NCI-H2029 (cell line): ENCODE data around the gene MLNR.
A peak's percentile ranks its signal among the peaks of the same experiment; 100 is the strongest.

Source experiments
- DNase-seq: peaks from one replicate; lab custom pipeline; 2025; lab: John Stamatoyannopoulos, UW

Gene MLNR

GRCh38 chr13:49220036-49220855, at the start of gene MLNR:
MLNR (plus strand) TSS chr13:49220338; CDS start chr13:49220338, 0 bp downstream.
- no peak for DNase-seq

GRCh38 chr13:49171359-49171758, 48.8 kb upstream of the MLNR start:
- DNase-seq: no peak

GRCh38 chr13:49183672-49184325, 36.3 kb upstream of the MLNR start:
- no peak for DNase-seq

DNA sequence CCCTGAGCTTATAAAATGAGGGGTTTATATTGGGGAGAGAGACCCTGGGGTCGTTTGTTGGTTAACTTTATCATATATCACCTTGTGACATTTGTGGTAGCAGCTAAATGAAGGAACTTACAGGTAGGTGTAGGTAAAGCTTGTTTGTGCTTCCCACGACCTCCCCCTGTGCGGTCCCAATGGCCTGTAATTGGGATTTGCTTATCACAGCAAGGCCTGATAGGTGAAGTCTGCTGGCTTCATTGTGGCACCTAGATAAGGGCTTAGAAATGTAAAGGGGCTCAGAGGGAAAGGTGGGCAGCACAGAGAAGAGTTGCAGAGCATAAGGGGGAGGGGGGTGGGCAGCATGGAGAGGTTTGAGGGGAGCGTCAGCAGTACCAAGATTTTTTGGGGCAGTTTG, 35.5 kb upstream of the MLNR start:
- DNase-seq: no peak

- DNase-seq: no peak
These were observed 34.9 kb upstream of the MLNR start for GRCh38 chr13:49185264-49185663.

- DNase-seq: no peak
These were observed 29.2 kb upstream of the MLNR start for GRCh38 chr13:49190901-49191300.

DNA sequence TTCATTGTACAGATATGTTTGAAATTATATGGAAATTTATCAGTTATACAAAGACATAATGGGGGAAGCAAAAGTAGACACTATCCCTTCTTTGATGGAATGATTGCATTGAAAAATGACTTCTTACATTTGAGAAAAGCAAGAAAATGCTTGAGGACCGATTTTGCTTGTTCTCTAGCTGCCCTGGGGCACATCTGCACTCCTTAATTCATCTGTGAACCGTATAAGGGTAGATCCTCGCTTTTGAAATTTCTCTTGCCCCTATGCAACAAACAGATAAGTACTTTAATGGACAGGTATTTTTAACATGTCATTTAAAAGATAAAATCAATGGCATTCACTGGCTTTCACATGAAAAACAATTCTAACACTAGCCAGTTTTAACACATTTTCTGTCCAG, 13.5 kb upstream of the MLNR start:
- DNase-seq: no peak

- no peak for DNase-seq
These were observed 11.5 kb upstream of the MLNR start for GRCh38 chr13:49208619-49209018.

- DNase-seq: no peak
These were observed 10.0 kb upstream of the MLNR start for GRCh38 chr13:49210114-49210513.

GRCh38 chr13:49210669-49211068, 9.5 kb upstream of the MLNR start:
- DNase-seq: no peak

DNA sequence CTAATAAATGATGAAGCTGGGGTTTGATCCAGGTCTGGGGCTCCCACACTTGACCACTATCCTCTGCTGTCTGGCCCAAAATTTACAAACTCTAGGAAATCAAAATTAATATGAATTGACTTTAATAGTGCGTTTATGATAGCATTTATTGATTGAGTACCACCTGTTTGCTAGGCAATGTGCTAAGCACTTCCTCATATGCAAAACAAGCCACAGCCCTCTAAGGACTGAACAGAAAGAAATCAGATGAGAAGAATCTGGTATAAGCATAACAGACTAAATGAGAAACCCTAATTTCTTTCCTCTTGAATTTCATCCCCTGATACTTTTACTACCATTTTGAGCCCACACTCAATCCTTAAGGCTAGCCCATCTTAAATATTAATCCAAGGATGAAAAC, 6.6 kb upstream of the MLNR start:
- no peak for DNase-seq

DNA sequence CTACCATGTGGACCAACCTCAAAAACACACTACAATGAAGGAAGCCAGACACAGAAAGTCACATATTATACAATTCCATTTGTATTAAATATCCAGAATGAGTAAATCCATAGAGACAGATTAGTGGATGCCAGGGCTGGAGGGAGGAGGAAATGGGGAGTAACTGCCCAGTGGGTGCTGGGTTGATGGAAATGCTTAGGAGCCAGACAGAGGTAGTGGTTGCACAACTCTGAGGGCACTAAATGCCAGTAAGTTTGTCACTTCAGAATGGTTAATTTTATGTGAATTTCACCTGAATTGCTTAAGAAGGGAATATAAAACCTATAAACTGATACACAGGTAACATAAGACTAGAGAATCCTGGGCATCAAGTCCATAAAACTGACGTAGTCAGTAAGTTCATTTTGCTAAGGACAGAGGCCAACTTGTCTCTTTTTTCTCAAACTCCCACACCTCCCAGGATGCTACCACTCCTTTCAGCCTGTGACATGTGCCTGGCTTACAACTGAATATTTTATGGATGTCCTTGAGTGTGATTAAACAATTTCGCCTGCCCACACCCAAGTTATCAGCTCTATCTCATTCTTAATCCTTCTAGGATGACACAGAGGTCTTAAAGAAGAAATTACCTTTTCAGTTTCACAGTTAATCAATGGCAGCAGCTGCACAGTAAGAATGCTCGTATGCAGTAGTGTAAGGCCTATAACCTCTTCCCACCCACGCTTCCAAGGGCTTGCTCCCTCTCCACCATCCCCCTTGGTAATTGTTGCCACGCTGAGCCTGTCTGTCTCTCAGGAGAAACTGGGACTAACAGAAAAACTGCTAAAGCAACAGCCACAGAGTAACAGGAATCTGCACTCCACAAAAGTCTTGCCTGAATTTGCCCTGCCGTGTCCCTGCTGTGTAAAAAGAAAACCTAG, 5.9 kb upstream of the MLNR start:
- no peak for DNase-seq

DNA sequence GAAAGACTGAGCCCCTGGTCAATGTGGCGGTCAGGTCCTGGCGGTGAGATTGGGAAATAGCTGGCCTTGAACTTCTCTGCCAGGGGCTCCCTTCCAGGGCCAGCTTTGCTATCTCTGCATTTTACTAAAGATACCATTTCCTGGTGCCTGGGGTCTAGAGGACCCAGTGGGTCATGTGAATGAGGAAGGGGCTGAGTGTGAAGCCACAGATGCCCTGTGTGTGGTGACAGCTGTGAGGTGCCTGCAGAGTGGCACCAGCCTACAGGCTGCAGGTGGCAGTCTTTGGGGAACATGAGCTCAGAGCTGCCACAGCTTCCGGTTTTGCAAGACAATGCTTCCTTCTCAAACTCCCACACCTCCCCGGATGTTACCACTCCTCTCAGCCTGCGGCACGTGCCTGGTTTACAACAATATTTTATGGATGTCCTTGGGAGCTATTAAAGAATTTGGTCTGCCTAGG, 5.2 kb upstream of the MLNR start:
- no peak for DNase-seq

DNA sequence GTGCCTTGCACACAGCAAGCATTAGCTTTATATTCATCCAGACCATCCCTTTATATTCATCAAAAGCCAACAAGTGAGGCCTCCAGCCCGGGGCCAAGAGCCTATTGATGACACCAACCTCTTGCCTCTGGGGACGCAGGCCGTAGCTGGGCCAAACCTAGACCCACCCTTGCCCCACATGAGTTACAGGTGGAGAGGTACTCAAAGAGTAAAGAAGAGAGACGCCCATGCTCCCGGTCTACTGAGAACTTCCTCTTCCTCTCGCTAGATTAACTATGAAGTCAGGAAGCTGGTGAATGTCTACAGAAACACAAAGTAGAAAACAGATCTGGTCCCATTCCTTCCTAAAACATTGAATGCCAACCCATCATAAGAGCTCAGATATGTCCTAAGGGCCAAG, 3.8 kb upstream of the MLNR start:
- no peak for DNase-seq

- no peak for DNase-seq
These were observed 2.1 kb upstream of the MLNR start for GRCh38 chr13:49217962-49218492.

DNA sequence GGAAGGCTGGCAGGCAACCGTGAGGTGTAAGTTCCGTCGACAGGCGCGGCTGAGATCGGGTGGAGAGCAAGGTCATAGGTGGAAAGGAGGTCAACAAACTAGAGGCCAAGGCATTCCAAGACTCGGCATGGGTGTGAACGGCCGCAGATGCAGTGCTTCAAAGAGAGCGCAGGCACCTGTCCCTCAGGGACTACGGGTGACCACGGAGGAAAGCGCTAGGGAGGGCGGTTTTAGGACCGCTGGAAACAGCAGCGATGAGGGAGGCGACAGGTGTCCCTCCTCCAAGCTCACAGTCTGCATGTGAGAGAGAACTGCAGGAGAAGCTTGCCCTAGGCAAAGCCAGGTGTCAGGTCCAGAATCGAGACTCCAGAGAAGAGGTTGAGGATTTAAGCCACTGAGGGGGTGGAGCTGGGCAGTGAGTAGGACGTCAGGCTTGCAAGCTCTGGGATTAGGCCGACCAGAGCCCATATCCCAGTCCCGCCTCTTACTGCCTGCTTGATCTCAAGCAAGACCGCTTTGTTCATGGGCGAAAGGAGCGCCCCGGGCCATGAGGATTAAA, 1.6 kb upstream of the MLNR start:
- DNase-seq: no peak

DNA sequence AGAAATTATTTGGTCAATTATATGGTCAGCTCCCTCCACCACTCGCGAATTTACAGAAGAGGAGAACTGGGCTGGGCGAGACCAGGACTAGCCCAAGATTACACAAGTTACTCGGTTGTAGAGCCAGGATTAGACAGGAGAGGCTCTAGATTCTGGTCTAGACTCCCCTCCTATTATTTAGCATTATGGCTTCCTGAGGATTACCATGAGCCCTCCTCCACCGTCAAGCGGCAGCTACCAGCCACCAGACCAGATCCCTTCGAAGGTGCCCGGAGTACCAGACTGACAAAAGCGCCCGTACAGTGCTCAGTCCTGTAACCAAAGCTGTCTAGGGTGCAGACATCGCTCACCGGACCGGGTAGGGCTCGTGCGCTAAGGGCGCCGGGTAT, 497 bp upstream of the MLNR start:
- no peak for DNase-seq

DNA sequence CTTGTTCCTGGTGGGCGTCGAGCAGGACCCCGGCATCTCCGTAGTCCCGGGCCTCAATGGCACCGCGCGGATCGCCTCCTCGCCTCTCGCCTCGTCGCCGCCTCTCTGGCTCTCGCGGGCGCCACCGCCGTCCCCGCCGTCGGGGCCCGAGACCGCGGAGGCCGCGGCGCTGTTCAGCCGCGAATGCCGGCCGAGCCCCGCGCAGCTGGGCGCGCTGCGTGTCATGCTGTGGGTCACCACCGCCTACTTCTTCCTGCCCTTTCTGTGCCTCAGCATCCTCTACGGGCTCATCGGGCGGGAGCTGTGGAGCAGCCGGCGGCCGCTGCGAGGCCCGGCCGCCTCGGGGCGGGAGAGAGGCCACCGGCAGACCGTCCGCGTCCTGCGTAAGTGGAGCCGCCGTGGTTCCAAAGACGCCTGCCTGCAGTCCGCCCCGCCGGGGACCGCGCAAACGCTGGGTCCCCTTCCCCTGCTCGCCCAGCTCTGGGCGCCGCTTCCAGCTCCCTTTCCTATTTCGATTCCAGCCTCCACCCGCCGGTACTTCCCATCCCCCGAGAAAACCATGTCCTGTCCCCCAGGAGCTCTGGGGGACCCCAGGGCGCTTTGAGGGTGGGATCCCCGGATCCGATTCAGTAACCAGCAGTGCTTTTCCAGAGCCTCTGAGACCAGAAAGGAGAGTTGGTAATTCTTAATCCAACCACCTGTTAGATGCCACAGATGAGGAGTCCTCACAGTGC, 885 bp downstream of the MLNR start:
- DNase-seq: no peak

DNA sequence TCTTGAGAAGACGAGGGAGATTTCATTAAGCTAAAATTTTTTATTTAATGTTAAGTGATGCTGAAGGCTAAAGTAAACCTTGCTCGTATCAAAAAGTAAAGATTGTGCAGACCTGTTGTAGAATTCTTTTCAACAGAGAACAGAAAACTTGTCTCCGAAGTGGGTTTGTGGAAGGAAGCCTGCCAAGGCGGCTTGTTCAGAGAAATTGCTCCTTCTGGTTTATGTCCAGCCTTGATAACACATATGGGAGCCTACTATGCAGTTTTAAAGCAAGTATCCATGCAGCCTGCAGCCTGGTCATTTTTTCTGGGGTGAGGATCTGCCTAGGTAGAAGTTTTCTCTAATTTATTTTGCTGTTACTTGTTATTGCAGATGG, 1.4 kb downstream of the MLNR start:
- no peak for DNase-seq

GRCh38 chr13:49225223-49226042, 5.3 kb downstream of the MLNR start:
- DNase-seq: peak; percentile 16
